IPS-18a (cell line): Measurements from ENCODE around the gene ACOX1.

Experiments
- H3K27ac ChIP-seq: one replicate; pipeline ENCODE4 v1.5.1; 2013; ENCODE audit warnings: low read length
- H3K27me3 ChIP-seq: one replicate; pipeline ENCODE4 v1.6.1; 2013; ENCODE audit warnings: mild to moderate bottlenecking, low read length; ENCODE audit not compliant: control insufficient read depth, insufficient read depth
- H3K36me3 ChIP-seq: one replicate; pipeline ENCODE4 v1.6.1; 2013; ENCODE audit warnings: low read depth, low read length; ENCODE audit not compliant: control insufficient read depth
- H3K4me1 ChIP-seq: one replicate; pipeline ENCODE4 v1.6.1; 2013; ENCODE audit warnings: low read depth, low read length; ENCODE audit not compliant: control insufficient read depth
- H3K4me3 ChIP-seq: one replicate; pipeline ENCODE4 v1.5.1; 2013; ENCODE audit warnings: low read length
- H3K9ac ChIP-seq: one replicate; pipeline ENCODE4 v1.6.1; 2013; ENCODE audit warnings: mild to moderate bottlenecking, low read length, moderate library complexity
- H3K9me3 ChIP-seq: one replicate; pipeline ENCODE4 v1.6.1; 2013; ENCODE audit warnings: low read depth, low read length; ENCODE audit not compliant: control insufficient read depth

ACOX1 gene

DNA sequence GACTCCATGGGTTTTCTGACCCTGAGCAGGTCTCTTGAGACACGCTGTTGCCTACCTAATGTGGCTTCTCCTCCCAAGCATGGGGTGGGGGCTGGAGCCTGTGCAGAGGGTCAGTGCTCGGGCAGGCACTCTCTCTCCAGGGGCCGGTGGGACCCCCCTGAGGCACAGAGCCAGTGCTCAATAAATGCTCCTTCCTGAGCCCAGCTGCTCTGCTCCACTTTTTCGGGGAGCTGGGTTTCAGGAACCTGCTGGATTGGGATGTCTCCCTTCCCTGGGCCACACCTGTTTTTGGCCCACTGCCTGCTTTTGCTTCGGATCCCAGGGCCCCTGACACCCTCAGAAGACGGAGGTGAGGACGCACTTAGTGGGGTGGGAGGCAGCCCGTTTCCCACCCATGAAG is 80.9 kb downstream of the ACOX1 start:
- no peaks in the 10 kb centered on the region for H3K27me3 ChIP-seq
- no peak overlapping the region for H3K4me3 ChIP-seq
- H3K9ac ChIP-seq: no peak overlapping the region
- no peaks in the 10 kb centered on the region for H3K9me3 ChIP-seq
- H3K4me1 ChIP-seq: peaks cover 10% of the 10 kb centered on the region
- no peak overlapping the region for H3K27ac ChIP-seq
- H3K36me3 ChIP-seq: peaks cover 28% of the 10 kb centered on the region

DNA sequence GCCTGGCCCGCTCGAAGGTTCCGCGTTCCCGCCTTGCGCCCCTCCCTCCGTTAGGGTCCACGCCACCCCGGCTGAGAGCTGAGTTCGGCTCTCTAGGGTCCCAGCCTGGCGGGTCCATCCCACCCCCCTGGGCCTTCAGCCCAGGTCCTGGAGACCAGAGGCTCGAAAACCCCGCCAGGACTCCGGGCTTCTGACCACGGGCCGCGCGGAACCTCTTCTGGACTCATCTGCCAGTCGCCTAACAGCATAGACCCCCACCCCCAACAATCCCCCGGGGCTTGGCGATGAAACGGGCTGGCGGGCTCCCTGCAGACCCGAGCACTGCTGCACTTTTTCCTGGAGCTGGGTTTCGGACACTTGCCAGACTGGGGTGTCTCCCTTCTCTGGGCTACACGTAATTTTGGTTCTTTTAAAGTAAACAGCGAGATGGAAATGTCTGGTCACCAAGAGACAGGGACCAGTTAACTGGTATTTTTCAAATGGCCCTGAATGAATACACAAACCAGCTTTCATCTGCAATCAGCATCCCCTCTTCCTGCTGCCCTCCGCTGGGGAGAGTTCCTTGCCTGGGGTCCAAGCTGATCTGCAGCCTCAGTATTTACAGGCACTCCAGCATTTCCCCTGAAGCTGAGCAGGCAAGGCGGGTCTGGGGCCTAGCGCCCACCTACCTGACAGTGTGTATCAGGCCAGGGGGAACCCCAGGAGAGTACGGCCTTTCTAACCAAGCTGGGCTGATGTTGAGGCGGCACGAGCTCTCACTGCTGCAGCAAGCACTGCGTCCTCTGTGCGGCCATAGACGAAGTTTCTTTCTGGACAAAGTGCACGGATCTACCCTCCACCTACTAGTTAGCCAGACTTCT is 81.6 kb downstream of the ACOX1 start:
- H3K9me3 ChIP-seq: no peaks in the 10 kb centered on the region
- H3K36me3 ChIP-seq: peaks cover 31% of the 10 kb centered on the region
- H3K9ac ChIP-seq: peak overlapping the region; percentile 32
- peaks cover 10% of the 10 kb centered on the region for H3K4me1 ChIP-seq
- H3K27ac ChIP-seq: no peak overlapping the region
- H3K27me3 ChIP-seq: no peaks in the 10 kb centered on the region
- H3K4me3 ChIP-seq: peak overlapping the region; percentile 61

- H3K27me3 ChIP-seq: no peaks in the 10 kb centered on the region
- peaks cover 10% of the 10 kb centered on the region for H3K4me1 ChIP-seq
- H3K9me3 ChIP-seq: no peaks in the 10 kb centered on the region
- H3K9ac ChIP-seq: peak within 1 kb of the TSS; percentile 81
- no peak within 1 kb of the TSS for H3K27ac ChIP-seq
- peaks cover 33% of the 10 kb centered on the region for H3K36me3 ChIP-seq
- H3K4me3 ChIP-seq: peak within 1 kb of the TSS; percentile 61
Measured at GRCh38 chr17:75896415-75897159, 82.4 kb downstream of the ACOX1 start, which contains the start of gene TRIM65. TSS of gene TRIM65 (minus strand) at chr17:75896951. CDS start at chr17:75896937, 14 bp downstream.

DNA sequence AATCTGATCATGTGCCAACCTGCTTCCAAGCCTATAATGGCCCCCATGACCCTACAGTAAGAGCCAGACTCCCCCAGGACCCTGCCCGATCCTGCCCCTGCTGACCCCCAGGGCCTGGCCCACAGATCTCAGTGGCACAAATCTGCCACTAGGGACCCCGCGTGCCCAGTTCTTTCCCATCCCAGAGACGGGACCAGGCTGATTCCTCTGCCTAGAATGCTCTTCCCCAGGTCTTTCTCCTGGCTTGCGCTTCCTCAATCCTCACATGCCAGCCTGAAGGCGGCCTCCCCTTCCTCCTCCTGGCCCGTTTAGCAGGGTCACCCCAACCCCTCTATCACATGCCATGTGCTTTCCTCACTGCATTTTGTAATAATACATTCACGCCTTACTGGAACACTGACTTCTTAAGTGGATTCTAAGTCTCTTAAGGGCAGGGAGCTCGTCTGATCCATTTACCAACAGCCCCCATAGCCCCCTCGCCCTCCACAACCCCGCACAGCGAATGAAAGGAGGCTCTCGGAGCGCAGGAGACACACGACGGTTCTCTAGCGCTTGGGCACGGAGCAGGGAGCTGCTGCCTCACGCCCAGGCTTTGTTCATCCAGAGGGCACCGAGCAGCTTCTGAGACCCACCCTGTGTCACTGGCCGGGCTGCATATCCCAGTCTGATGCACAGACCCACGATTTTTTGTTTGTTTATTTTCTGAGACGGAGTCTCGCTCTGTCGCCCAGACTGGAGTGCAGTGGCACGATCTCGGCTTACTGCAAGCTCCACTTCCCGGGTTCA is 83.4 kb downstream of the ACOX1 start:
- Histone ChIP-seq H3K36me3 (peaks cover 35% of the 10 kb centered on the region), H3K9ac (peak overlapping the region; percentile 81), H3K9me3 (no peaks in the 10 kb centered on the region), H3K4me3 (peak overlapping the region; percentile 61), H3K27me3 (no peaks in the 10 kb centered on the region), H3K4me1 (peaks cover 10% of the 10 kb centered on the region), H3K27ac (no peak overlapping the region)

GRCh38 chr17:75894049-75894733 is 84.8 kb downstream of the ACOX1 start:
- H3K9me3 ChIP-seq: no peaks in the 10 kb centered on the region
- H3K27ac ChIP-seq: no peak overlapping the region
- no peaks in the 10 kb centered on the region for H3K27me3 ChIP-seq
- H3K9ac ChIP-seq: no peak overlapping the region
- H3K36me3 ChIP-seq: peaks cover 36% of the 10 kb centered on the region
- no peak overlapping the region for H3K4me3 ChIP-seq
- H3K4me1 ChIP-seq: peaks cover 10% of the 10 kb centered on the region

- H3K4me3 ChIP-seq: no peak overlapping the region
- H3K27ac ChIP-seq: no peak overlapping the region
- peaks cover 32% of the 10 kb centered on the region for H3K36me3 ChIP-seq
- no peak overlapping the region for H3K9ac ChIP-seq
- no peaks in the 10 kb centered on the region for H3K27me3 ChIP-seq
- H3K4me1 ChIP-seq: peaks cover 10% of the 10 kb centered on the region
- no peaks in the 10 kb centered on the region for H3K9me3 ChIP-seq
Measured at GRCh38 chr17:75893305-75894048, 85.5 kb downstream of the ACOX1 start.

- Histone ChIP-seq H3K27ac (no peak overlapping the region), H3K4me1 (peaks cover 10% of the 10 kb centered on the region), H3K36me3 (peaks cover 32% of the 10 kb centered on the region), H3K9ac (no peak overlapping the region), H3K27me3 (no peaks in the 10 kb centered on the region), H3K4me3 (no peak overlapping the region), H3K9me3 (no peaks in the 10 kb centered on the region)
Measured at GRCh38 chr17:75892556-75893224, 86.3 kb downstream of the ACOX1 start.

DNA sequence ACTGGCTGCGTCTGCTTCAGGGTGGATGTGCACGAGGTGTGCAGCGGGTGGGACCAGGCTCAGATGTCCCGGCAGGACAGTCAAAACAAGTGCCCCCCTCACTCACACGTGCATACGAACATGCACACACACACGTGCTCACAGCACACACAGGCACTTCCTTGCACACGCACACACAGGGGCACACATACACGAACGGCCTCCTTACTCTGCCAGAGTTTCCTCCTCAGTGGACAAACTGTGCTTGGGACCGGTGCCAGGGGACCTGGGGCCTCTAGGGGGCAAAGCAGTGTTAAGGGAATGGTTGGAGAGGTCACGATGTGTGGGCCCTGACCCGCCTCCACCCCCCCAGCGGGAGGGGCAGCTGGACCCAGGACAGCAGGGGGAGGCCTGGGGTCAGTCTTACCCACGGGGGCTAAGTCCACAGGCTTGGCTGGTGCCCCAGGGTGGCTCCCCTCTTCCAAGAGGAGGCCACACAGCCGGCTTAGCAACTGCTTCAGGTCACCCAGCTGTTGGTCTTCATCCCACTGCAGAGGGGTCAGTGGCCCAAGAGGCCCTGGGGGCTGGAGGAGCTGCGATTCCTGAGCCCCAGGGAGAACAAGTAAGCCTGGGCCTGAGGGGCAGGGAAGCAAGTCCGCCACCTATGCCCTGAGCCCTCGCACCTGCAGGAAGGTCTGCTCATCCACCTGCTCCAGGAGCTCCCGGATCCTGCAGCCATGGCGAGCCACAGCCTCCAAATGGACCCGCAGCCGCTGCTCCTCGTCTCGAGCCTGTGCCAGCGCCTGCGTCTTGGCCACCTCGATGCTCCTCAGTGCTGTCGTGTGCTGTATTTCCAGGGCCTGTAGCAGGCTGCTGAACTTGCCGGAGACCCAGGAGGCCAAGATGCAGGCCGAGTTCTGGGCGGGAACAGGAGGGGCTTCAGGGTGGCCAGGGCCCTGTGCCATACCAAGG is 87.1 kb downstream of the ACOX1 start:
- Histone ChIP-seq H3K4me1 (peaks cover 4% of the 10 kb centered on the region), H3K4me3 (no peak overlapping the region), H3K27ac (no peak overlapping the region), H3K9ac (no peak overlapping the region), H3K27me3 (no peaks in the 10 kb centered on the region), H3K36me3 (peaks cover 32% of the 10 kb centered on the region), H3K9me3 (no peaks in the 10 kb centered on the region)
